Measurements from ENCODE around the gene TAPBP. TPM values are rescaled to one million over a fixed set of nuclear protein-coding genes. Genes with fewer than 3 reads are reported as not detected.

TAPBP gene
- total and polyA plus RNA-seq, 9 of the 15 experiments (the other 6 are each of a cell fraction or from before 2014, with no cell fraction given): 5.6 to 74.0 (median 22.3) TPM

GRCh38 chr6:33298773-33299236 is 15.1 kb downstream of the TAPBP start, which contains the start of gene RGL2 (continued):
- no peak for TF ChIP-seq HNRNPK (IDR thresholded peaks at IDR 0.05; ENCODE audit: low read depth, low read length, poor library complexity, severe bottlenecking)
- TF ChIP-seq DEAF1 (CRISPR knock-in tag; IDR thresholded peaks at IDR 0.05): 0 out of 2 replicates have a peak, but pooled peaks have one; percentile 15
- TF ChIP-seq SAFB2 (IDR thresholded peaks at IDR 0.05; ENCODE audit: borderline replicate concordance, low read depth, low read length, severe bottlenecking): no peak
- TF ChIP-seq ZNF444 (CRISPR knock-in tag; IDR thresholded peaks at IDR 0.05): no peak
- TF ChIP-seq TCF15 (CRISPR knock-in tag; IDR thresholded peaks at IDR 0.05): no peak
- TF ChIP-seq HIVEP1 (CRISPR knock-in tag; IDR thresholded peaks at IDR 0.05): no peak
- no peak for TF ChIP-seq XRCC3 (IDR thresholded peaks at IDR 0.05)
- no peak for TF ChIP-seq MCM2 (IDR thresholded peaks at IDR 0.05; ENCODE audit: low read depth)
- TF ChIP-seq SRSF3 (IDR thresholded peaks at IDR 0.05; ENCODE audit: insufficient read depth, low read length): no peak
- TF ChIP-seq KLF1 (tag; IDR thresholded peaks at IDR 0.05): no peak
- TF ChIP-seq ELK1 (CRISPR knock-in tag; IDR thresholded peaks at IDR 0.05): no peak
- no peak for TF ChIP-seq E2F5 (CRISPR knock-in tag; IDR thresholded peaks at IDR 0.05)
- TF ChIP-seq SIX5 (IDR thresholded peaks at IDR 0.05; ENCODE audit: borderline replicate concordance in 1 of 2, insufficient read depth in 1 of 2, low read depth in 1 of 2, low read length in 2 of 2): no peak
- TF ChIP-seq XRCC4 (IDR thresholded peaks at IDR 0.05; ENCODE audit: extremely low read depth, insufficient read depth, insufficient read length): no peak
- TF ChIP-seq EP400 (IDR thresholded peaks at IDR 0.05): no peak
- no peak for TF ChIP-seq SIN3B (IDR thresholded peaks at IDR 0.05; ENCODE audit: low read depth)
- no peak for TF ChIP-seq U2AF2 (optimal IDR thresholded peaks at IDR 0.05; ENCODE audit: low read depth, low read length)
- TF ChIP-seq MNT (conservative IDR thresholded peaks at IDR 0.05): no peak
- TF ChIP-seq ZNF282 (CRISPR knock-in tag; IDR thresholded peaks at IDR 0.05): no peak
- TF ChIP-seq HSF4 (CRISPR knock-in tag; IDR thresholded peaks at IDR 0.05; ENCODE audit: borderline replicate concordance): no peak
- TF ChIP-seq C11orf30 (IDR thresholded peaks at IDR 0.05; ENCODE audit: low read depth): no peak
- no peak for TF ChIP-seq EP300 (IDR thresholded peaks at IDR 0.05; ENCODE audit: low read length)
- TF ChIP-seq CEBPG (CRISPR knock-in tag; IDR thresholded peaks at IDR 0.05): no peak
- TF ChIP-seq CEBPG (tag; conservative IDR thresholded peaks at IDR 0.05 in 1 of 2, IDR thresholded peaks at IDR 0.05 in 1 of 2): no peak
- no peak for TF ChIP-seq BACH1 (tag; IDR thresholded peaks at IDR 0.05)

All from K562 (cell line).